ENCODE data around the gene TM9SF3.

Gene TM9SF3

GRCh38 chr10:96470116-96470743 is 116.6 kb downstream of the TM9SF3 start:
- DNase-seq (ENCODE audit: low spot score) = peak; percentile 62

GRCh38 chr10:96468845-96469244 is 118.0 kb downstream of the TM9SF3 start:
- DNase-seq (ENCODE audit: low spot score) = no peak
